Stimulated activated CD8-positive, alpha-beta memory T cell treated with anti-CD3 and anti-CD28 coated beads, Interleukin-7, amount 100 ng/mL, for 1 hour (primary cell): ENCODE measurements around the gene TOPAZ1.
"Not testable (repeated sequence)": the region's sequence is repeated elsewhere in the genome, so short reads cannot be mapped to it uniquely, and the experiment has no call there.

Experiments
- DNase-seq, 2 donors: peaks; one replicate each; pipeline ENCODE4 v3.0.0-alpha.2; 2020; ENCODE audit warnings: low read depth in 2 of 2

The TOPAZ1 gene

DNA sequence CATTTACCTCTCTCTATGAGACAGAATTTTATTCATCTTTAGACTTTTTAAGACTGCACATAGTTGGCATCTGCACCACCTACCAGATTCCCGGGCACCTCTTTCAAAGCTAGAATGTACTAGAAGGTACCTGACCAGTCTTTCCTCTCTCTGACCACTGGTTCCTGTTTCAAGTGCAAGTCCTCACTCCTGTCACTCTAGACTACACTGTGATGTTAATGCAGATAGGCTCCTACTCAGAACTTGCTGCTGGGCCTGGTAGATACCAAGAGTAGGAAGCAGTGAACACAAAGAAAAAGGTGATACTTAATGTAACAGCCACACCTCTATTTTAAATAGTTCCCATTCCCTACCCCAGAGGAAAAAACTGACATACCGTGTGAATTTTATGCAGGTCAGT lies 88.8 kb downstream of the TOPAZ1 start:
- DNase-seq, result no peak

DNA sequence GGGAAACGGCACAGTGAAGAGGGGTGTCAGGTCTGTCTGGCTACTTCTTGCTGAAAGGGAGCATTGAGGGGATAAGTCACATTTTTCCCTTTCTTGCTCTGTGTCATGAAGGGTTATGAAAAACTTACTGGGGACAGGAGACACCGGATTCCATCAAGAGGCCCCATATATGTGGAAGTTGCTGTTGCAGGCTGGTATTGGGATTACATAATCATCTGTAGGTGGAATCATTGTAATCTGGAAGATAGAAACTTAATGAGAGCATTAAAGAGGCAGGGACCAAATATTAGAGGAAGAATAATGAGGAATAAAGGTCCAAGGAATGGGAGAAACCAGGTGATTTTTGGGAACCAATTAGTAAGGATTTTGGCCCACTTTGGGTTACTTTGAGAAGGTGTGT lies 92.6 kb downstream of the TOPAZ1 start:
- no peak for DNase-seq

DNA sequence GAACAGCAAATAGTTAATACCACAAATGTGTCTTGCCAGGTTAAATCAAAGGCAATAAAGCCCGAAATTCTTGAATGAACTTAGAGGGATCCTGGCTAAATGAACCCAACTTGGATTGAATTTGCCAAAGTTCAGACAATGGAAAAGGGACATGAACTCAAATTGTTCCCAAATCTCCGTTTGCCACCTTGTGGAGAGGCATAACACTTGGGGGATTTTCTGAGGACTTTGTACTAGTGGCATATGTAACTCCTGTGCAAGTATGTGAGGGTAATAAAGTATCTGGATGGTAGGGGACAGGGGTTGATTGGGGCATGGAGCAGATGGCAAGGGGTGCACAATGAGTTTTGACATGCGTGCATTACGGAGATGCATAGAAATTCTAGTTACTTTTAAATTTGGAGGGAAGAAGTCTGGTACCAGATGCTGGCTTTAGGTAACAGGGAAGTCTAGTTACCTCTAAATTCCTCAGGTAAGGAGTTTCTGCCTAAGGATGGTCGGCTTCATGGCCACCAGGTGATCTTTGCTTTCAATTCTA lies 95.6 kb downstream of the TOPAZ1 start:
- no peak for DNase-seq

DNA sequence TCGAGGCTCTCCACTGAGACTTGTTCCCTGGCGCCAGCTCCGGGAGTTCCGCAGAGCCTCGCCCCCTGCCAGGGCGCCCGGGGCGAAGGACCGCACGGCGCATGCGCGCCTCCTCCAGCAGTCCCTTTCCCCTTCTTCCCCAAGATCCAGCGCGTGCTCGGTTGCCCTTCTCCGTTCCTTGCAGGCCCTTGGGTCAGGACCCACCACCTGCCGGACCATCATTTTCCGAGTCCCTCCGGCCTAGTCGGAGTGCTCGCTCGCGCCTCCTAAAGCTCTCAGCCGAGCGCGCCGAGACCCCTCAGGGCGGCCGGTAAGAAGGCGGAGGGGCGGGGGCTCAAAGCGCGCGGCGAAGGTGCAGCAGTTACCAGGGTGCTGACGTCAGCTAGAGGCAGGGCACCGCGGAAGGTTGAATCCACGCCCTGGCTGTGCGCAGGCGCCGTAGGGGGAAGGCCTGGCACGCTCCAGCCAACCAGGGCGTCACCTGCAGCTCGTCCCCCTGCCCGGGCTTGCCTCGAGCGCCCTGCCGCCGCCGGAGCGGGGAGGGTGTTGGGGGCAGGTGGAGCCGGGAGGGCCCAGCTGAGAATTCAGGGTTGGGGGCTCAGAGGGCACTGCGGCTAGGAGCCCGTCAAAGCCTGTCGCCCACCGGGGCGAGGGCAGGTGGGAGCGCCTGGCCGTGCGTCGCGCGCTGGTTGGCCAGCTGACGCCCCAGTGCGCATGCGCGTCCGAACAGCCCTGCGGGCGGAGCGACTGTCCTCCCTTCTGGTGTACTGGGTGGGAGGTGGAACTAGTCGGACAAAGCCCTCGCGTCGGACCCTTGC lies 96.5 kb downstream of the TOPAZ1 start, which contains the start of gene TCAIM:
TCAIM (plus strand) TSS at position 757 of the 818 bp plus-strand sequence. CDS start 16,017 bp downstream, outside the sequence.
- DNase-seq, result peak; percentile 93 to 97

DNA sequence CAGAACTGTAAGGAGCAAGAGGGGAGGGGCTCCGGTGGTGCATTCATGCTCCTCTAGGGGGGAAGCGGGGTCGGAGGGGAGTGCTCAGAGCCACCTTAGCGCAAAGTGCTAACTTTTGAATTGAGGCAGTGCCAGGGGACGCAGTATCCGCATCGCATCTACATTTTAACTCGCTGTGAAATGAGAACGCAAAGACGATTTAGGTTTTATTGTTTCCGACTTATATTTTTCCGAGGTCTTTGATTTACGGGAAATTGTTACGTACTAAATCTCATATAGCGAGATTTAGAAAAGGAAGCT lies 97.1 kb downstream of the TOPAZ1 start:
- DNase-seq, result no peak

DNA sequence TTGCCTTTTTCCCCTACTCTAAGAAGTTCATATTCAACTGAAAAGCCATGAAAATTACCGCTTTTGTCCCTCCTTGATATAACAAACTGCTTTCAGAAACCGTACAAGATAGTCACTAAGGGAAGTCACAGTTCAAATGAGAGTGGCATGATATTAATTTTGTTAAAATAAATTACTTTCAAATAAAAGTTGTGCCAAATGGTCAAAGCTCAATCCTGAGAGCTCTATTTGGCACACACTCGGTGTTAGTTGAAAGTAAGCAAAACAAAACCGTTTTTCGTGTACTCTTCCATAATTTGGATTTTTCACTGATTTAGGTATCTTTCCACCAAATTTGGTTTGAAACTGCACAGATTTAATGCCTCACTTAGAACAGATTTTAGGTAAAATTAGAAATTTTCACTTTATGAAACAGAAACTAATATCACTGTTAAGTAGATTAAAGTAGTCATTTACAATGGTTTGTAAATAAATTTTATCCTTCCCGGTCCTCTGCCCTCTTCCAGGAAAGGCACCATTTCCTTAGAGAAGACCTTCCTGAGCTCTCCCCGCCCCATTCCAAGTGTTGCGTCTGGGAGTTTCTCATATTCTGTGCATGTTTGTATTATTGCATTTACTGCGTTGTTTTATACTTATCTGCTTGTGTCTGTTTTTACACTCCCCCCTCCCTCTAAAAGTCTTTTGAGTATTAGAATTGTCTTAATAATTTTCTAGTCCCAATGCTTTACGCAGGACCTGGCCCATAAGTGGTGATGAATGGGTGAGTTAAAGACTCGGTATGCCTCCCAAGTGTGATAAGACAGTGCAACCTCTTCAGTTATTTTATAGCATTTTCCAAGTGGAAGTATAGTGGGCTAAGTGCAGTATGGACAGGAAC lies 97.7 kb downstream of the TOPAZ1 start:
- DNase-seq, result no peak

DNA sequence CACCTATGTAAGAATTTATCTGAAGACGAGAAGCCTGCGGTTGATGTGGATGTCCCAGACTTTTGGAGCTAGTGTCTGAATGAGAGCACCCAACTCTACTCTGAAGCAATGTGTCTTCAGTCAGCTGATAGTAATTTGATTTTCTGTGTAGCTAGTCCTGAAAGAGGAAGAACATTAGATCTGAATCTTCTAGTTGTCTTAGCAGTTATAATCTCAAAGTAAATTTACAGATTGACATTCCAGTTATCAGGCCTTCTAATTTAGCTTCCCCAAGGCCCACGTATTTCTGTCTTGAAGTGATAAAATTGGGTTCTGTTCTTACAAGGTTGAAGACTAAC lies 98.3 kb downstream of the TOPAZ1 start:
- DNase-seq, result no peak

DNA sequence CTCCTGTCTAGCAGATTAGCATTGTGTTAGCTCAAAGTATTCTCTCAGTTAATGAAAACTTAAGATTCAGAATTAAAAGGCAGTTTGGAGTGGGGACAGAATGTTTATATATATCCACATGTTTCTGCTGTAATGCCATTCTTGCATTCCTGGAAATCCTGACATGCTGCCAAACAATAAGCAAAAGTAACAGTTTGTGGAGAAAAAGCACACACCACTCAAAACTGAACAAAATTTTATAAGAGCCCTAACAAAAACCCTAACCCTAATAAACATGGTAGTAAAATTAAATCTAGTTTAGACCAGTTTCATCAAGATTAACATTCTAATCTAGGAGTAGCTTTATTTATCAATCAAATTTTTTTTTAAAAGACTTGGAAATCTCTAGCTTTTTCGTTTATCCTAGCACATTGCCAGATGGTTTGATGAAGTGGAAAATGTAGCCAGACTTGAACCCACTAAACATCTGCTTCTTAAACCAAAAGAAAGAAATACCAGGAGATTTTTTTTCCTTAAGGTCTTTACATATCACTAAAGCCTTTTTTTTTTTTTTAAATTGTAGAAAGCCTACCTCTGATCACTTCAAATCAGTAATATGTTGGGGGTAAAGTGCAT lies 100.6 kb downstream of the TOPAZ1 start:
- DNase-seq, result no peak

DNA sequence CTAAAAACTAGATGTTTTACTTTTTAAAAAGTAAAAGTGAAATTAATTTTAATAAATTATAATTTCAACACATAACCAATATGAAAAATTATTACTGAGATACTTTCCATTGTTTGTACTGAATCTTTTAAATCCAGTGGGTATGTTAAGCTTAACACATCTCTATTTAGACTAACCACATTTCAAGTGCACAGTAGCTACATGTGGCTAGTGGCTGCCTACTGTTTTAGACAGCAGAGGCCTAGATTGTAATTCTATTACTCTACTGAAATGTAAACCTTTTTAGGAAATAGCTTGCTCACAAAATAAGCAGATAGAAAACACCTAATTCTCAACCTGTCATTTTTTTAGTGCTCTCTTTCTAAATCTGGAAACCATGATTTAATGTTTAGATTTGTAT lies 101.7 kb downstream of the TOPAZ1 start:
- DNase-seq, result no peak

DNA sequence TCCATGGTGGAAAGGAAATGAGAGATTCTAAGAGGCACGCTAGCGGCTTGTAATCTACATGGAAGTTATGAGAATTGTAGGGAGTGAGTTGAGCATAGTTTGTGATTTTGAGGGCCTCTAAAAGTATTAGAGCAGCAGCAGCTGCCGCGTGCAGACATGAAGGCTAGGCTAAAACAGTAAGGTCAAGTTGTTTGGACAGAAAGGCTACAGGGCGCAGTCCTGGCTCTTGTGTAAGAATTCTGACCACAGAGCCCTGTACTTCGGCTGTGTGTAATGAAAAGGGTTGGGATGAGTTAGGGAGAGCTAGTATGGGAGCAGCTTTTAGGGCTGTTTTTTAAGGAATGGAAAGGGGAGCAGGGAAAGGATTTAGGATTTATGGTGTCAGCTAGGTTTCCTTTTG lies 104.9 kb downstream of the TOPAZ1 start:
- not testable (repeated sequence) for DNase-seq

DNA sequence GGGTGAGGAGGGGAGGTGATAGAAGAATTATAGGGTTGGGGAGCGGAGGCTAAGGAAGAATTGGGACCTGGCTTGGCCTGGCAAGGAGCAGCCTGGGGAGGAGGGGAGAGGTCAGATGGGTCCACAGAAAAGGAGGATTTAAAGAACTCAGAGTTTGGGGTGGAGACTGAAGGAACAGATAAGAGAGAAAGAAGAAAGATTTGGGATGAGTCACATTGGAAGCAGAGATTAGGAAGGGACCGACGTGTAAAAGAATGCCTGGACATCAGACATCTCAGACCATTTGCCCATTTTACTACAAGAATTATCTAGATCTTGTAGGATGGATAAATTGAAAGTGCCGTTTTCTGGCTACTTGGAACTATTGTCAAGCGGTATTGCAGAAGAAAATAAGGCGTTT lies 107.3 kb downstream of the TOPAZ1 start:
- DNase-seq, result no peak

DNA sequence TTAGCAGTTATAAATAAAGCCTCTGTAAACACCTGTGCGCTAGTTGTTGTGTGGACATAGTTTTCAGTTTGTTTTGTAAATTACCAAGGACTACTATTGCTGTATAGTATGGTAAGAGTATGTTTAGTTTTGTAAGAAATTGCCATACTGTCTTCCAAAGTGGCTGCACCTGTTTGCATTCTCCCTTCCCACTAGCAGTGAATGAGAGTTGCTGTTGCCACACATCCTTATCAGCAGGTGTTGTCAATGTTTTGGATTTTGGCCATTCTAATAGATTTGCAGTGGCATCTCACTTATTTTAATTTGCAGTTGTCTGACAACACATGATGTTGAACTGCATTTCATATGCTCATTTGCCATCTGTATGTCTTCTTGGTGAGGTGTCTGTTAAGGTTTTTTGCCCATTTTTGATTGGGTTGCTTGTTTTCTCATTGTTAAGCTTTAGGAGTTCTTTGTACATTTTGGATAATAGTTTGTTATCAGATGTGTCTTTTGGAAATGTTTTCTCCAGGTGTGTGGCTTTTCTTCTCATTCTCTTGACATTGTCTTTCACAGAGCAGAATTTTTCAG lies 111.8 kb downstream of the TOPAZ1 start:
- no peak for DNase-seq

DNA sequence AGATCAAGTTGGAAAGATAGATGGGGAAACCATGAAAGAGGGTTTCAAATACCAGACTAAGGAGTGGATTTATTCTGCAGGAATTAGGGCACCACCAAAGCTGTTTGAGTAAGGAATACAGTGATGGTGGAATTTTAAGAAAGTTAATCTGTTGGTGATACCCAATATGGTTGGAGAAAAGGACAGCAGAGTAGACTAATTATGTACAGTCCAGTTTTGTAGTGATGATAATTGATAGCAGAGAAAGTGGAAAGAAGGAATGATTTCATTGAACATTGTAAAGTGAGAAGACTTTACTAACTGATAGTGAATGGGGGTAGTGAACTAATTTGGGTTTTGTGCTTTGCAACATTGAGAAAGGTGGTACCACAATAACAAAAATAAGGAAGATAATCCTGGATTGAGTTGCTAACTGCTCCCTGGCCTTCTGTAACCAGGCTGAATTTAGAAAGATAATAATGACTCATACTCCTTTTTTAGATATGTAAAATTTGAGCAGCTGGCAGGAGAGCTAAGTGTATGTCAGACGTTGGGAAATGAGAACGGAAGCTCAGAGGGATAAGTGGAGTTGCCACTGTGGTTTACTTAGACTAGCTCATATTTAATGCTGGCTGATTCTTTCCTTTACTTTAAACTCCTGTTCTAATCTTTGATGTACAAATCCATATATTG lies 113.8 kb downstream of the TOPAZ1 start:
- DNase-seq, result no peak

DNA sequence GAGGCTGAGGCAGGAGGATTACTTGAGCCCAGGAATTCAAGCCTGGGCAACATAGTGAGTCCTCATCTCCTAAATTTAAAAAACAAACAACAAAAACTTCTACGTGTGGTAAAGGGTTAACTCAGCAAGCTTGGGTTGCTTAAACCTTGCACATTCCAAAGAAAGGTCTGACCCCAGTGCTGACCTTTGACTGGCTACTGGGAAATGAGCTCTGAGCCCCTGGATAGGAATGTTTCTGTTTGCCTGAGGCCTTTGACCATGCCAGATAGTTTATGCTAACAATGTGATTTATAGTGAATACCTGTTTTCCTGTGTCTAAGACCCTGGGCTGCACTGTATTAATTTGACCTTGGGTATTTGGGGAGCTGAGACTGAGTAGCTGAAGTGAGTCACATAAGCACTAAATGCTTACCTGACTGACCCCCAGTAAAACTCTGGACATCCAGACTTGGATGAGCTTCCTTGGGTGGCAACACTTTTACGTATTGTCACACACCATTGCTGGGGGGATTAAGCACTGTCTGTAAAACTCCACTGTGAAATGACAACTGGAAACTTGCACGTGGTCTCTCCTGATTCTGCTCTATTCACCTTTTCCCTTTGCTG lies 117.6 kb downstream of the TOPAZ1 start:
- no peak for DNase-seq

DNA sequence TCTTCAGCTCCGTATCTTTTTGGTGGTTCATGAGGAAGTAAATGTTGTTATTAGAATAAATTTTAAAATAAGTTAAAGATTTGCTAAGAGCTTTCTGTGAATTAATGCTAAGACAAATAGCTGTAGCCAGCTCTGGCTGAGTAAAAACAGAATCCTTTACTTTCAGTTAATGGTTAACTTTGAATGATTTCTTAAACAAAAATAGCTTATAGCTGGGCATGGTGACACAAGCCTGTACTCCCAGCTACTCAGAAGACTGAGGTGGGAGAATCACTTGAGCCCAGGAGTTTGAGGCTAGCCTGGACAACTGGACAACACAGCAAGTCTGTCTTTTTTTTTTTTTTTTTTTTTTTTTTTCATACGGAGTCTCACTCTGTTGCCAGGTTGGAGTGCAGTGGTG lies 121.9 kb downstream of the TOPAZ1 start:
- DNase-seq, result no peak

DNA sequence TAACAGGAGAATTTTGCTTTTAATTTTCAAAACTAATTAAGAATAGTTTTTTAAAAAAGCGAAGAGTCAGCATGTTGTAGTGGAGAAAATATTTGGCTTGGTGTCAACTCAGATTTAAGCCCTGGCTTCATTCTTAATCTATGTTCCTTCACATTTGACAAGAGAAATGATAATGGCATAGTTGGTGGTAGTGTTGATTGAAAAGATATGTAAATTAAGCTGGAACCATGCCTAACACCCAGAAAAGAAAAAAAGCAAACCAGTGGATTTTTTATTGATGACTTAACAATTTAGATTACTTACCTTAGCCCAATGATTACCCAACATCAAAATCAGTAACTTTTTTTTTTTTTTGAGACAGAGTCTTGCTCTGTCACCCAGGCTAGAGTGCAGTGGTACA lies 124.3 kb downstream of the TOPAZ1 start:
- DNase-seq, result no peak

DNA sequence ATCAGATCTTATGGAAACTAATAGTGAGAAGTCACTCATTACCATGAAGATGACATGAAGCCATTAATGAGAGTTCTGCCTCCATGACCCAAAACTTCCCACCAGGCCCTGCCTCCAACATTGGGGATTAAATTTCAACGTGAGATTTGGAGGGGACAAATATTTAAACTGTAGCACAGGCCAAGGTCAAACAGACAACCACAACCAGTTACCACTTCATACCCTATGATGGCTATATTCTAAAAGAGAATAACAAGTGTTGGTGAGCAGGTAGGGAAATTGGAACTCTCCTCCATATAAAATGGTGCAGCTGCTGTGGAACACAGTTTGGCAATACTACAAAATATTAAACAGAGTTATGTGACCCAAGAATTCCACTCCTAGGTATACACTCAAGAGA lies 133.8 kb downstream of the TOPAZ1 start:
- no peak for DNase-seq
